GM10847 (cell line): Measurements from ENCODE around the gene PLEKHG5.

ENCODE experiments used
- POLR2A ChIP-seq: IDR thresholded peaks from 2 replicates; pipeline ENCODE4 v1.6.1; 2011; ENCODE audit not compliant: insufficient read length; ENCODE audit errors: extremely low read depth

Gene PLEKHG5

GRCh38 chr1:6503884-6504602 lies 12.6 kb upstream of the PLEKHG5 start:
- no peak for TF ChIP-seq POLR2A

- TF ChIP-seq POLR2A: no peak
Observed at GRCh38 chr1:6502000-6502891, 10.8 kb upstream of the PLEKHG5 start.

- no peak for TF ChIP-seq POLR2A
Observed at GRCh38 chr1:6501279-6501813, 9.9 kb upstream of the PLEKHG5 start.

- TF ChIP-seq POLR2A: no peak
Observed at GRCh38 chr1:6500544-6501278, 9.2 kb upstream of the PLEKHG5 start.

- TF ChIP-seq POLR2A: no peak
Observed at GRCh38 chr1:6499296-6499695, 7.8 kb upstream of the PLEKHG5 start.

- TF ChIP-seq POLR2A: no peak
Observed at GRCh38 chr1:6498576-6499111, 7.2 kb upstream of the PLEKHG5 start.

- TF ChIP-seq POLR2A: no peak
Observed at GRCh38 chr1:6497867-6498575, 6.6 kb upstream of the PLEKHG5 start.

- TF ChIP-seq POLR2A: no peak
Observed at GRCh38 chr1:6497215-6497866, 5.9 kb upstream of the PLEKHG5 start.

GRCh38 chr1:6496890-6497214 lies 5.4 kb upstream of the PLEKHG5 start:
- TF ChIP-seq POLR2A: no peak

GRCh38 chr1:6496365-6496721 lies 4.9 kb upstream of the PLEKHG5 start:
- no peak for TF ChIP-seq POLR2A

- TF ChIP-seq POLR2A: no peak
Observed at GRCh38 chr1:6495540-6496364, 4.3 kb upstream of the PLEKHG5 start.

GRCh38 chr1:6495041-6495441 lies 3.6 kb upstream of the PLEKHG5 start:
- TF ChIP-seq POLR2A: no peak

GRCh38 chr1:6494627-6495026 lies 3.2 kb upstream of the PLEKHG5 start:
- no peak for TF ChIP-seq POLR2A
